GM21737 (cell line): ENCODE data around the gene UCK2.

Source experiments
- ATAC-seq: cut with Tn5 transposase; IDR thresholded peaks from one replicate; pipeline ENCODE4 v1.9.1; 2021; ENCODE audit warnings: mild to moderate bottlenecking, moderate library complexity; ENCODE audit not compliant: unreplicated experiment

The UCK2 gene

DNA sequence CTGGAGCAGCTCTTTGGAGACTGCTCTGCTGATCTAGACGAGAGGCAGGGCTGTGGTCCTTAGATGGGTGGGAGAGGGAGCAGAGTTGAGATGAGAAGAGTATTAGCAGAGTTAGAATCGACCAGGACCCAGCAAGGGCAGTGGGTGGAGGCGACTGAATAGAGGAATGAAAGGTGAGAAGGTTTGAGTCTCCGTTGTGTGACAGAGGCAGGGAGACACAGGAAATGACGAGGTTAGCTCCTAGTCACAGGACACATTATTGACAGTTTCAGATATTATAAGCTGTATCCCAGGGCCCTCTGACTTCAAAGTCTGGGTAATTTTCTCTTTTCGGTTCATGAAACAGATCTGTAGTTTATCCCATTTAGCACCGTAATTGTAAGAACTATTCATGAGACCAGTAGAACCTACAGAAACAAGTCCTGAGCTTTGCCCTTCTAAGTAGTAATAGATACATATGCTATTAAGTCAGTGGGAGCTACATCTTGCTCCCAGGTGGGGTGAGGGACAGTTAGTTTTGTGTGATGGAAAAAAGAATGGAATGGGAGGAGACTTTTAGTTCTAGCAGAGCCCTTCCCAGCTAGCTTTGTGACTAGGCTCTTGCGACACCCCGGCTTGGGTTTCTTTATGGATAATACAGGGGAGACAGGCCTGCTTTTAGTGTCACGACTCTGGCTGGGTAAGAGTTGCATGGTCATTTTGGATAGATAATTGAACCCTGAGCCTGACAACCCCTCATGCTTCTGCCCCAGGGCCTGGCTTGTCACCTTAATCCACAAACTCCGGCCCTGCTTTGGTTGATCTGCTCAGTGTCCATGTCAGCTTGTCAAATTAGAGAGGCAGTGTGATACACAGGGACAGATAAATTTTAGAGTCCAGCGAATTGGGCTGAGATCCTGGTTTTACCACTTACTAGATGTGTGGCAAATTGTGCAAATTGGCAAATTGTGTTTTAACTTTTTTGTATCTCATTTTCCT, 70.2 kb downstream of the UCK2 start:
- ATAC-seq: no peak

DNA sequence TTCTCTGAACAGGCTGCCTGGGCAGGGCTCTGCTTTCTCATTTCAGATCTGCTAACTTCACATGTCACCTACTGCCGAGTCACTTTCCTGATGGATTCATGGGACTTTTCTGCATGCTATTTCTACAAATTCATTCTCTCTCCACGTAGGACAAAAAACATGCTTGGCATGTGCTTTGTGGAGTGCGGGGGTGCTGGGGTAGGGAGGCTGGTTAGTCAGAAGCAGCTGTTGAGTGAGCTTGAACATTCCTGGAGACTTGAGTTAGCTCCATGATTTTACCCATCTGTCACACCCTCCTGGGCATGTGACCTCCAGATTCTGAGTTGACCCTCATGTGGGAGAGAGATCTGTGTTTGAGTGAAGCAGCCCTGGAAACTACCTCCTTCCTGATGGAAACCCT, 71.4 kb downstream of the UCK2 start:
- ATAC-seq: no peak

DNA sequence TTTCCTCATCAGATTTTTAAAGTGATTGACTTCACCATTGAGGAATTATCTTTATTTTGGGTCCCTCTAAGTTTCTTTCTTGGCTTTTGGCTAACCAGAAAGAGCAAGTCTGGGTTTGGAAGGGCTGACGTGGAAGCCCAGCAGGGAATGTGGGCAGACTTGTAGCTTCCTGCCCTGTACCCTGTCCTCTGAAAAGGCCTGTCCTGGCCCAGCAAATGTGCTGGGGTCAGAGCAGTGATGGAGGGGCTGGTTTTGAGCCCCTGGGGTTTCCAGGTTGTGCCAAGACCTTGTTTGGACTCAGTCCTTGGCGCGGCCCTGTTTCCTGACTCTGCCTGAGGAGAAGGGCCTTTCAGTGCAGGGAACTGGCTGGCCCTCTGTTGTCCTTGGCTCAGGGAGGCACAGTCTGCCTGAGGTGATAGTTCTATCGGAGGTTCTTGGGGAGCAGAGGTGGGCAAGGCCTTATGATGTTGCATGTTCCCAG, 72.1 kb downstream of the UCK2 start:
- ATAC-seq: no peak

DNA sequence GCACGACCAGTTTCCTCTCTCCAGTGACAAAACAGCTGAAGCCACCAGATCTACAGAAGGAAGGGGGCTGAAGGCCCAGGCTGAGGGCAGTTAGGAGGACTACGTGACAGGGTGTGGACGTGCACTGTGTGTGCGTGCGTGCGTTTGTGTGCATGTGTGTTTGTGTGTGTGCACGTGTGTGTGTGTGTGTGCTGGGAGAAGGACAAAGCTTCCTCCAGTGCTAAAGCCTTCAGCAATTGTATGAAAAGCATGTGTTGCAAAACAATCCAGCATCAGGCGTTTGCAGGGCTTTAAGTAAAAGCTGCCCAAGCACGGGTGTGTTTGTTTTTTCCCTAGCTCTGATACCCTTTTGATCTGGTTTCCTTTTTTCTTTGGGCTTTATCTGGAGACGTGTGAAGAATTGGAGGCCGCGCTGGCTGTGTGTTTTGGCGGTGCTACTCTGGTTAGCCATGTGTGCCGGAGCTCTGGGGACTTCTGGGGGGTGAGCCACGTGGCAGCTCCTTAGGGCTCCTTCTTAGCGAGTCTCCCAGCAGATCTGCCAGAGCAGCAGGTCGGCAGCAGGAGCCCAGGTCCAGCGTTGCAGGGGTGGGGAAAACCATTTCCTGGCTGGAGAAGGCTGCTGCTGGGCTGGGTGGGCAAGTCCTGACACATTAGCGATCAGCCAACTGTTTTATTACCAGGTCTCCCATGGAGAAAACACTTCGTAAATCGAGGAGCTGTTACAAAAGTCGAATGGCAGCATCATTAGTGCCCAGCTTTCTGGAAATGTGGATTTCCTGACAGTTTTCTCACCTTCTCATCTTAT, 73.4 kb downstream of the UCK2 start:
- ATAC-seq: no peak

DNA sequence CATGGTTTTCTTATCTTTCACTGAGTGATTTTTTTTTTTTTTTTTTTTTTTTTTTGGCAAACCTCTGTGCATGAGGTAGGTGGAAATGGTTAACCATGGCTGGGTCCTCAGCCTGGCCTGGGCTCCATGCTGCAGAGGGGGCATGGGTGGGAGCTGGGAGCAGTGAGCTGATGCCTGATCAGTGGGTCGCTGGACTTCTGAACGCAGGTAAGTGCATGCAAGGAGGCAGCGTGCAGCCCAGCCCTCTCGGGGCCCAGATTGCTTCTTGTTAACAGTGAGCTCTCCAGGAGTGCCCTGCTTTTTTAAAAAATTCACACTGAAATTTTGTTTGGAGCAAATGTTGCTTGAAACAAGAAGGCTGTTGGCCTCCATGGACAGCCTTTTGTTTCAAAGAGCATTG, 75.2 kb downstream of the UCK2 start:
- no peak for ATAC-seq

DNA sequence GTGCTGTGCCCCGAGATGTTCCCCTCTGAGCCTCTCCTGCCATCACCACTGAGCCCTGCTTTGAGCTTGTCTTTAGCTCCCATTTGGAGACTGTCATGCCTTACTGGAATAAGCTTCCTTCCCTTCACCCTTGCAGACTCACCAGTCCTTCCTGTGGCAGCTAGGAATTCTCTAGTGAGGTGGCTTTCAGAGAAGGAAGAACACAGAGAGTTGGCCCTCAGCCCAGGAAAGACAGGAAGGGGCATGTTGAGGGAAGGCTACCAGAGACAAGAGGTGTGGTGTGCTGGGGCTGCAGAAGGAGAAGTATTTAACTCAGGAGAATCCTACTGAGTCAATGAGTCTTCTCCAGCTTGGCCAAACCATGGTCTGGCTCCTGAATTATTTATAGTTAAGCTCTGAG, 76.3 kb downstream of the UCK2 start:
- ATAC-seq: no peak

DNA sequence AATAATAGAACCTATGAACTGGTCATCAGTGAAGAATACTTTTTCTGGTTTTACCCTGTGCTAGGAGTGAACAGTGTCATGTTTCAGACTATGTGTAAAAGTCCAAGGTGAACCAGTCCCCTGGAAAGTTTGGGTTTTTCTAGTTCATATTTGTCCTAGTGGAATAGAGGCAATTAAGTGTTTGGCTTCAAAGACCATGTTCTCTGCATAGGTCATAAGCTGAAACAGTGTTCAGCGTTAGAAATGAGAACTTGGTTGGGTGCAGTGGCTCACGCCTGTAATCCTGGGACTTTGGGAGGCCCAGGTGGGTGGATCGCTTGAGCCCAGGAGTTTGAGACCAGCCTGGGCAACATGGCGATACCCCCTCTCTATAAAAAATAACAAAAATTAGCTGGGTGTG, 77.5 kb downstream of the UCK2 start:
- no peak for ATAC-seq

DNA sequence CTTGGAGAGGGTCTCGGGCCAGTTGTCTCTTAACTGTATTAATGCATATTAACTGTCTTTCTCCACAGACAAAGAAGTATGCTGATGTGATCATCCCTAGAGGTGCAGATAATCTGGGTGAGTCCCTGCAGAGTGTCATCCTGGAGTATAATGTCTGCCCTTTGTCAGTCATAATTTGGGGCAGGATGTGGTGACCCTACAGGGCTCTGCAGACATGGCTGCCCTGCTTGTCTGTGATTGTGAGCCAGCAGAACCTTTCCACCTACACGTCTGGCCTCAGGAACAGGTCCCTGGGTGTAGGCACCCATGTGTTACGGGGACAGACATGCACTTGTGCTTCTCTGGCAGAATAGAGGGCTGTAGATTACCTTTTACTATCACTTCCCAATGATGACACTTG, 78.4 kb downstream of the UCK2 start:
- no peak for ATAC-seq

DNA sequence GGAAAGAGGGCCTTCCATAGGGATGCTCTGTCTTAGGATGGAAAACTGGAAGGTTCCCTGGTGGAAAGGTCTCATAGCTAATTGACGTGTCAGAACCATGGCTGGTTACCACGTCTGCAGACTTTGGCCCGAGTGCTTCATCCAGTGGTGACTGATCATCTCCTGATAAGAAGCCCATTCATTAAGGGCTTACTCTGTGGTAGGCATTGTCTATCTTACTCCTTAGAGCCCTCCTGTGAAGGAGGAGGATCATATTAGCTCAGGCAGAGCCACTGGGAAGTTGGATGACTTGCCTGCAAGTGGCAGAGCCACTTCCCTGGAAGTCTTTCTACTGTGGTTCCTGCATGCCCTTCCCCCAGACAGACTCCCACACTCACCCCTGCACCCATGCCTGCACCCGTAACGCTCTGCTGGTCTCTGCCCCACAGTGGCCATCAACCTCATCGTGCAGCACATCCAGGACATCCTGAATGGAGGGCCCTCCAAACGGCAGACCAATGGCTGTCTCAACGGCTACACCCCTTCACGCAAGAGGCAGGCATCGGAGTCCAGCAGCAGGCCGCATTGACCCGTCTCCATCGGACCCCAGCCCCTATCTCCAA, 79.9 kb downstream of the UCK2 start:
- ATAC-seq: no peak

DNA sequence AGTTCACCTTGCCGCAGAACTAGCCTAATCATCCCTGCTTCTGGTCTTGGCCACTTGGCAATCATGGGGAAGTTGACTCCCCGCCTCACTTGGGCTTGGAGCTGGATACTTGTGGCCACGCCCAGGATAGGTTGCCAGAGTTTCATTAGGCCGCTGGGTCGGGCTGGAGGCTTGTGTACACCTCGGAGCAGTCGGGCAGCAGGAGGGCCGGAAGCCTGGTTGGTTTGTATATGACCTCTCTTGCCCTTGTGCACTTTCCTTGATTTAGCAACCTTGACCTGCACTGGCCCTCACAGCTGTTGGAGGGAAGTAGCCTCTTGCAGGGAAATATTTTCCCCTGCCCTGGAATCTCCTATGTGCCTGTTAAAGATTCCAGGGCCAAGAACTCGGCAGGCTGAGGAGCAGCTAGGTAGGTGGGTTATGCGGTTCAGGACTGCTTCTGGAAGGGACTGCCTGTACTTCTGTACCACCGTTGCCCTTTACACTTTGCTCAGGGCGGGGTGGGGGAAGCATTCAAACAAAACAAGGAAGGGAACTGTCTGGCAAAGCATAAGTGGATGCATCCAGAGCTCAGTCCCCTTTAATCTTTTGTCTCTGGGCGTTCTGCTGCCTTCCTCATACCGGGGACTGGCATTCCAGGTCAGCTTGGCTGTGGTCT, 83.5 kb downstream of the UCK2 start:
- no peak for ATAC-seq

DNA sequence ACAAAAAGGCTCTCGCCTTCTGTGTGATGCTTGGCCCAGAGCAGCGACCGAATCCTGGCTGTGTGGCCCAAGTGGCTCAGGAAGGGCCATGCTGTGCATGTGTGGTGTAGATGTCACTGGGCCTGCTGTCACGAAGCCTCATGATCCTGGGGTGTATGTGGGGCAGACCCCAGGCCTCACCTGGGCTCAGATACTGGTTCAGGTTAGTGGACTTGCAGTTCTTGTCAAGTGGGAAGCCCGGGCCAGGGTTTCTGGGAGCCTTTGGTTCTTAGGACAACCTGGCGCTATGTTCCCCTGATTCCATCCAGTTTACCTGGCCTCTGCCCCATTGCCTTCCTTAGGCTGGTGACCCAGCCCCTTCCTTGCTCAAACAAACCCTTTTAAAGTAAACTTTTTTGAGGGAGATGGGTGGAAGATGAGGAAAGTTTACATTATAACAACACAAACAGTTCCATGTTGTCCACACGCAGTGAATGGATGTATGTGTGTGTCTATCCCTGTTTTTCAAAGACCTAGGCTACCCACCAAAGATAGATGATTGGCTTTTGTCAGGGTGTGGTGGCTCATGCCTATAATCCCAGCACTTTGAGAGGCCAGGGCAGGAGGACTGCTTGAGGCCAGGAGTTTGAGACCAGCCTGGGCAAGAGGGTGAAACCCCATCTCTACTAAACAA, 84.3 kb downstream of the UCK2 start:
- ATAC-seq: no peak

DNA sequence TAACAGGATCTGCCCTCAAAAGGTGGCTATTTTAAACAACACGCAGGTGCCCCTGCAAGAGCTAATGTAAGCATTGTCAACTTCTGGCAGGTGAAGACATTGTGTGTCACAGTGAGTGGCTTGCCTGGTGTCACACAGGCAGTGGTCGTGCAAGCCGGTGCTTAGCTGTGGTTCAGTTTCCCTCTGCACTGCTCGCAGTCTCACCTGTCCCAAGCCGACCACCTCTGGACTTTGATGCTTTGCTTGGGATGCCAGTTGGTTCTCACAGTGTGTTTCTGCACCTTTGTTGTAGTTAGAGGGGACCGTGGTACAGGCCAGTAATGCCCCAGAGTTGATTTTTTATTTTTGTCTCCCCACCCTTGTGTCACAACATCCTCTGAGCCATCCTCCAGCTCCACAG, 85.2 kb downstream of the UCK2 start:
- no peak for ATAC-seq

DNA sequence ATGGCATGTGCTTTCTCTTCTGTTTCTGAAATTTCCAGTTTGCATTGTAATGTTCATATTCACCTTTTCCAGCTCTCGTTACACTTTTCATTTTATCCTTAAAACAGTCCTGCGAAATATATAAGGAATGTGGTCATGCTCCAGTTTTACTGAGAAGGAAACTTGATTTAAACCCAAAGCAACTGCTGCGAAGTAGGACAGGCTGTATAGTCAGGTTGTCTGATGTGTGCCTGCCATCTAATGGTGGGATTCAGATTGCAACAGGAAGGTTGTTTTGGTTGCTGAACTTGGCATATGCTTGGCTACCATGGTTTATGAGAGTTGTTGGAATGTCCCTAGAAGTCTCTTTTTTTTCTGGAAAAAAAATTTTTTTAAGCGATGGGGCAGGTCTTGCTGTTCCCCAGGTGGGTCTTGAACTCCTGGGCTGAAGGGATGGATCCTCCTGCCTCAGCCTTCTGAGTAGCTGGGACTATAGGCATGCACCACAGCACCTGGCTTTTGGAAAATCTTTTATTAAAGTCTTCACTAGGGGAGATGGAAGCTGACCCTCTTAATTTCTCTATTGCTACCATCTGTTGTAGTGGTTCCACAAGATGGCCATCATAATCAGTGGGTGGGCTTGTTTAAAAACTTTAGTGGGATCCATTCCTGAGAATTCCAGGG, 86.9 kb downstream of the UCK2 start:
- ATAC-seq: peak; percentile 76

DNA sequence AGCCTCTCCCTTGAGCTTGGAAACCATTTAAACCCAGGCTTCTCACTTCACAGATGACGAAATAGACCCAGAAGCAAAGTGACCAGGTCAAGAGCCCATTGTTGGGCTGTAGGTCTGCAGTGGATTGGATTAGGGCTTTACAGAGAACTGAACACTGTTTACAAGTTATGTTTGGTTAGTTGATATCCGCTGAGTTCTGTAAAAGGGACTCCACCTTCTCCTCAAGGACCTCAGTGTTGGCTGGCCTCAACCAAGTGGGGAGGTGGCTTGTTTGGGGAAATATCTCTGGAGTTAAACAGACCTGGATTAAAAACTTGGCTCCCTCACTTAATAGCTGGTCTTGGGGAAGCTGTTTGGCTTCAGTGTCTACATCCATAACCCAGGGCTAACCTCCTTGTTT, 88.1 kb downstream of the UCK2 start:
- no peak for ATAC-seq

DNA sequence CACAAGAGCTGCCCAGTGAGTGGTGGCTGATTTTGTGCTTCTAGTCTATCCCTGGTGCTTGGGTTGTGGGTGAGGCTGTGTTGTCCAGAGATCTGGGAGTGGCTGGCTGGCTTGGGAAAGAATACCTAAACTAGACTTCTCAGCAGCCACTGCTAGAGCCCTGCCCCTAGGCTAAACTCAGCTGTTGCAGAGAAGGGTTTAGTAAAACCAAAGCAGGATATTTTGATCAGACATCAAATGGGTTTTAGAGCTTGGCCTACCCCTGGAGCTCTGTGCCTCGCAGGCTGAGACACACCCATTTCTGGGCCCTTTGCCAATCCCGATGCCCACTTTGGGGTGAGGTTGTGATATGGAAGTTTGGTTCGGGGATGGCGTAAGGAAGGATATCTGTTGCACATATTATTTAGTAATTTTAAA, 88.5 kb downstream of the UCK2 start:
- ATAC-seq: no peak

DNA sequence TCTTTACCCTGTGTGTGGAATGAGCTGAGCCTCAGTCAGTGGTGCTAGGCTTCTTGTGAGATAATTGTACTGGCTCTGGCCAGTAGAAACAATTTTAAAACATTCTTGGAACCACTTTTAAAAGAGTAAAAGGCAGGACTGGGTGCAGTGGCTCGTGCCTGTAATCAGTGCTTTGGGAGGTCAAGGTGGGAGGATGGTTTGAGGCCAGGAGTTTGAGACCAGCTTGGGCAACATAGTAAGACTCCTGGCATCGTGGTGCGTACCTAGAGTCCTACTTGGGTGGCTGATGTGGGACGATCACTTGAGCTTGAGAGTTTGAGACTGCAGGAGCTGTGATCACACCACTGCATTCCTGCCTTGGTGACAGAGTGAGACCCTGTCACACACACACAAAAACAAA, 89.8 kb downstream of the UCK2 start:
- ATAC-seq: no peak

DNA sequence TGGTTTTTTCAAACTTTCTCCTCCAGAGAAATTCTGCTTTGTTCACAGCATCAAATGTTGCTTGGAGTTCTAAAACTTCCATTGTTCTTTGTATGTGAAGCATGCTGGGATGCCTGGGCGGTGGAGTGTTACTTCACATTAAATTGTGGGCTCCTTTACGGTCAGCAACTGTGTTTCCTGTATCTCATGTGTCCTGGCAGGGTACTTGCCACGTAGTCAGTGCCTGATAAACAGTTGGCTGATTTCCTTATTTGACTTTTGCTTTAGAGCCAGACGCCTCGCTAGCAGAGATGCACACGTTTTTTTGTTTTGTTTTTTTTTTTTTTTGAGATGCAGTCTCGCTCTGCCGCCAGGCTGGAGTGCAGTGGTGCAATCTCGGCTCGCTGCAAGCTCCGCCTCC, 96.7 kb downstream of the UCK2 start:
- no peak for ATAC-seq

DNA sequence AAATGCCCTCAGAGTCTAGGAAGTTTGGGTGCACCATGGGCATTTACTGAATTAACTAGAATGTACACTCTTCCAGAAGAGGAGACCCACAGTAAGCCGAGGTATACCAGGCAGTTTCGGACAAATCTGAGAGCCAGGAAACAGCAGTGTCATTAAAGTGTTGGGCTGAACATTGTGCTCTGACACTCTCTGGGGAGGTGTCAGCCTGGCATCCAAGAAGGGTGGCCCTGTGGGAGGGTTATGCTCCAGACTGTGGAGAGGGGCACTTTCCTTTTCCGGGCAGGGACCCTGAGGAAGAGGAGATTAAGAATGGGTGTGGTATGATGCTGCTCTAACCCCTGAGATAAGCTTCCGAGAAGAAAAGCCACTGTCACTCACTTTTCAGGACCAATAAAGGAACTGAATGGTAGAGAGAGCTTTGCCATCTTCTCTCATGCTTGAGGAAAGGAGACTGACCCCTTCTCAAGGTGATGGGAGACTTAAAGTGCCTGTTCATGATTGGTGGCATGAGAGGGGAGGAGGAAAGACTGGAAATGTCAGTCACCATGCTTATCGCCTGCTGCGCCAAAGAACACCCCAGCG, 98.2 kb downstream of the UCK2 start:
- ATAC-seq: no peak

DNA sequence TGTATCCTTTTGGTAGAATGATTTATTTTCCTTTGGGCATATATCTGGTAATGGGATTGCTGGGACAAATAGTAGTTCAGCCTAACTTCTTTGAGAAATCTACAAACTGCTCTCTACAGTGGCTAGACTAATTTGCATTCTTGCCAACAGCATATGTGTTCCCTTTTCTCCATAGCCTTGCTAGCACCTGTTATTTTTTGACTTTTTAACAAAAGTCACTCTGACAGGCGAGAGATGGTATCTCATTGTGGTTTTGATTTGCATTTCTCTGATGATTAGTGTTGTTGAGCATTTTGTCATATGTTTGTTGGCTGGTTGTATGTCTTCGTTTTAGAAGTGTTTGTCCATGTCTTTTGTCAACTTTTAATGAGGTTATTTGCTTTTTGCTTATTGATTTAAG, 99.8 kb downstream of the UCK2 start:
- peak; percentile 47 for ATAC-seq
